NOMO-1 treated with dmso at 0.1 percent for 144 hours (cell line): ENCODE data around the gene SYTL4.
"Not testable (repeated sequence)": the region's sequence is repeated elsewhere in the genome, so short reads cannot be mapped to it uniquely, and the experiment has no call there.

Experiments
- DNase-seq: peaks from one replicate; lab custom pipeline; 2025; ENCODE audit not compliant: unreplicated experiment; lab: John Stamatoyannopoulos, UW

Gene SYTL4

DNA sequence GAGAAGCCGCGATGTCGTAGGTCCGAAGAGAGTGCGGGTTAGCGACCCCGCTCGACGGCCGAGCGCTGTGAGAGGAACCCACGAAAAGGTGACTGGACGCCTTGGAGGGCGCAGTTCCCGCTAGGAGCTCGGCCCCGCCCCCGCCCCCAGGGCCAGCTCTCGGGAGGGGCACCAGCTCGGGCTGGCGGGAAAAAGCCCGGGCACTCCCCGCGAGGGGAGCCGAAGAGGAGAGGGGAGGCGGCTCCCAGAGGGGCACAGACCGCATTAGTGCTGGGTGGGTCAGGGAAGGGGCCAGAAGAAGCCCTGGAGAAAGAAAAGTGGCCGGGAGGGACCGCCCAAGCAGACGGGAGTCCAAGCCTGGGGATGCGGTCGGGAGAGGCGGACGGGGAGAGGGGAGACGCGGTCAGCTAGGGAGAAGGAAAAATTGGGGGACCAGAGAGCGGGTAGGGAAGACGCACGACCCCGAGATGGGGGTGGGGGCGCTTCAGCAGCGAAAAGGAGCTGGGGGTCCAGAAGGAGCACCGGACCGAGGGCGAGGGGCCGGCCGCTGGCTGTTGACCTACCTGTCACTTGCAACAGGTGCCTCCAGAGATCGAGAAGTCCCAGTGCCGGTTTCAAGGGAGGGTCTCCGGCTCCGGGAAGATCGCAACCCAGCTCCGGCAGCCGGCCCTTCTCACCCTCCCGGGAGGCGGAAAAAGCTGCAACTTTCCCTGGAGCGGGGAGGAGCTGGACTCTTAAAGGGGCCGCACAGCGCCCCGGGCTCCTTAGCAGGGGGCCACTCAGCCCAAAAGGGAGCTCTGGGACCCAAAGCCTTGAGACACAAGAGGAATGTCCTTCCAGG, at the start of gene SYTL4:
SYTL4 (minus strand) TSS at position 681 of the 841 bp plus-strand sequence. CDS start 30,084 bp downstream, outside the sequence.
- DNase-seq, result no peak

DNA sequence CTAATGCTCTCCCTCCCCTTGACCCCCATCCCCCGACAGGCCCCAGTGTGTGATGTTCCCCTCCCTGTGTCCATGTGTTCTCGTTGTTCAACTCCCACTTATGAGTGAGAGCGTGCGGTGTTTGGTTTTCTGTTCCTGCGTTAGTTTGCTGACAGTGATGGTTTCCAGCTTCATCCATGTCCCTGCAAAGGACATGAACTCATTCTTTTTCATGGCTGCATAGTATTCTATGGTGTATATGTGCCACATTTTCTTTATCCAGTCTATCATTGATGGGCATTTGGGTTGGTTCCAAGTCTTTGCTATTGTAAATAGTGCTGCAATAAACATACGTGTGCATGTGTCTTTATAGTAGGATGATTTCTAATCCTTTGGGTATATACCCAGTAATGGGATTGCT, 37.5 kb upstream of the SYTL4 start:
- not testable (repeated sequence) for DNase-seq

DNA sequence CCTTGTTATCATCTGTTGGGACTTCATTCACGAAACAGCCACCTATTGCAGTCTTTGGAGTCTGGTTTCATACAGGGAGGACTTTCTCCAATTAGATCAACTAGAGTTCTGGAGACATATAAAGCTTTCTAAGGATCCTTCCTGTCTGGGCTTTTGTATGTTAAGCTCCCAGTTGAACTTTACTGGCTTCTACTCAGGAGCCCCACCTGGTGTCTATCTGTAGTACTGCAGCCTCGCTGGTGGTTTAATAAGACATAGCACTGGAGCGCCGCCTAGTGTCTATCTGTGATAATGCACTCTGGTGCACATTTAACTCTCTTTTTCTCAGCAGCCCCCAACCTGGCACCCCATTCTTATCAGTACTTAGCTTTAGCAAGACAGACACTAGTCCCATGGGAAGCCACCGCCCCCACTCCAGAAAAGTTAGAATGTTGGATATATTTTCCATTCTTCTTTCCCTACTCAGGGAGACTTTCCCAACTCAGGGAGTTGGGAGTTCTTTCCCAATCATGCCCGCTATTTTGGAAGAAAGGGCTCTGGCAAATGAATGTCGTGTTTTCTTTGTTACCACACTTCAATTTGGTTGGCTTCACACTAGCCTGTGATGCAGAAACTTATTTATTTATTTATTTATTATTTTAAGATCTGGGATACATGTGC, 36.9 kb upstream of the SYTL4 start:
- peak; percentile 48 for DNase-seq

DNA sequence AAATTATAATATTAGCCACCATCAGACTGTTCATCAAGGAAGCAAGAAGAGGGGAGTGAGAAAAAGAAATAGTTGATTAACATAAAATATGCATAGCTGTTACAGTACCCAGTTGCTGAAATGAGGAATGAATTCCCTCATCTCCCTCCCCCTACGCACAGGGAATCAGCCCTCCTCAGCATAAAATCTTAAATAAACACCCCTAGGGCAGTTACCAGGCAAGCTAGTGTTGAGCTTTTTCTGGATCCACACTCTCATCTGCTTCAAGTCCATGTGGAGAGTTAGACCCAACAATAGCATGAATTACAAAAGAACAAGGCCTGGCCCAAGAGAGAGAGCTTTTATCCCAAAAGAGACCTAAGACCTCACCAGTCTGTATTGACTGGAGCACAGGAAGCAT, 19.0 kb upstream of the SYTL4 start:
- DNase-seq, result no peak

DNA sequence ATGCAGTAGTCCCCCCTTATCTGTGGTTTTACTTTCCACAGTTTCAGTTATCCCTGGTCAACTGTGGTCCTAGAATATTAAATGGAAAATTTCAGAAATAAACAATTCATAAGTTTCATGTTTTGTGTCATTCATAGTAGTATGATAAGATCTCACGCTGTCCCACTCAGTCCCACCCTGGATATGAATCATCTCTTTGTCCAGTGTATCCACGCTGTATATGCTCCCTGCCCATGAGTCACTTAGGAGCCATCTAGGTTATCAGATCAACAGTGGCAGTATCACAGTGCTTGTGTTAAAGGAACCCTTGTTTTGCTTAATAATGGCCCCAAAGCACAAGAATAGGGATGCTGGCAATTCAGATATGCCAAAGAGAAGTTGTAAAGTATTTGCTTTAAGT, 16.2 kb upstream of the SYTL4 start:
- DNase-seq, result no peak

DNA sequence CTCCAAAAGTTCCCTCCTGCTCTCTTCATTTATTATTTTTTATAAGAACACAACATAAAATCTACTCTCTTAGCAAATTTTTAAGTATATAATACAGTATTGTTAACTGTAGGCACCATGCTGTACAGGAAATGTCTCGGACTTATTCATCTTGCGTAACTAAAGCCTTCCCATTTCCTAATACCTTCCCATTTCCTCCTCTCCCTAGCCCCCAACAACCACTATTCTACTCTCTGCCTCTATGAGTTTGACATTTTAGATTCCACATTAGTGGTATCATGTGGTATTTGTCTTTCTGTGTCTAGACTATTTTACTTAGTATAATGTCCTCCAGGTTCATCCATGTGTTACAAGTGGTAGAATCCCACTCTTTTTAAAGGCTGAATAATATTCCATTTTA, 15.8 kb upstream of the SYTL4 start:
- no peak for DNase-seq

DNA sequence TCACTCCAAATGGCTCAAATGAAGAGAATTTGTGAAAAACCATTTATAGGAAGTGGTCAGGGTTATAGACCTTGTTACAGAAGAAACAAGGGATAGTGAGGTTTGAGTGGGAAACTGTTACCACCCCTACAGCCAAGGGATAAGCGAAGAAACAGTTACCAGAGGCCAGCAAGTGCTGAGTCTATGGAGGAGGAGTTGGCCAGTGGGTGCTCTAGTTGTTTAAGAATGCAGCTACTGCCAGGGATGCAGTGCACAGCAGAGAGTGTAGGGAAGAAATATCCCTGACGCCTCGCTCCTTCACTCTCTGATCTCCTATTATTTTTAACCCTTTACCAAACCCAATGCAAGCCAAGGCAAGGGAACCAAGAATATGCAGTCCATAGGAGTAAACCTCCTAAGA, 15.2 kb upstream of the SYTL4 start:
- no peak for DNase-seq

DNA sequence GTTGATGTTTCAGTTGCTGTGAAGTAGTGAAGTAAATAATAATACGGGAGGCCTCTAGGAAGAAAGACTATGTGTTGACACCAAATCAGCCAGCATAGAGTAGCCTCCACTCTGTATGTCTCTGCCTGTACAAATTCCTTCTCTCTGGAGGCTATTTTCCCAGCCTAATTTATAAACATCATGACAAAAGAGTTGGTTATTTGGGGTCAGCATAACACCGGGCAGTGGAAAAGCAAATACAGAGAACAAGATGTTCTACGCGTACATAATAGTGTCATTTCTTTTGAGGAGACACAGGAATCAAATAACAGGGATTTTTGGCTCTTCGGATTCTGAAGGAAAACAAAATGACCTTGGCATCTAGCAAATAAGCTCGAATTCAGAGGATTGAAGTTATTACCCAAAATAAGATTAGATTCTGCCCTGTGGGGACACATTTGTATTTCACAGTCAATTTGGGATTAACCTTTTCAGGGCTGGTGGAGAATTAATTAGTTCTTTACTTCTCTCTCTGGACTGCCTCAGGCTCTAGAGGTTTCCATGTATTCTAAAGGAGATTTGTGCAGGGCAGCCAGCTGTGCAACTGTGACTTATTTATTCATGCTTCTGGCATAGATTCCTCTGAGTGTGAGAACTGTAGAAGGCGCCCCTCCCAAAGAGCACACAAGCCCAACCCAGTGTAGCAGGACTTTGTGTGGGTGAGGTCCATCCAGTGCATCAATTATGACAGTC, 14.1 kb upstream of the SYTL4 start:
- DNase-seq, result no peak

DNA sequence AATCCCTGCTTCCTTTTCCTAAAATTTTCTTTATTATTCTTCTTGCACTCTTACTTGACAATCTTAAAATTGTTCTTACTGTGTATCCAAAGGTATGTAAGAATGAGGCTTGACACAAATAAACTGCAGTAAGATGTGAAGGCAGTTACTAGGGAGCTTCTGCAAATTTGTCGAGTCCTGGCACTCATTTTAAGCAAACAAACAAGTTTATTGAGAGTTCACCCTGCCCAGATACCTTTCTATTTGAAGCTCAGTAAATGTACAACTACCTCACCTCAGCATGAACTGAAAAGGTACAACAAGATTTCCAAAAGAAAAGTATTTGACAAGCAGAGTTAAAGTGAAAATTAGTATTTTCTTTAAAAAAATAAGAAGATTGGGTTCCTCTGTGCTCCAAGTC, 13.3 kb upstream of the SYTL4 start:
- DNase-seq, result no peak

DNA sequence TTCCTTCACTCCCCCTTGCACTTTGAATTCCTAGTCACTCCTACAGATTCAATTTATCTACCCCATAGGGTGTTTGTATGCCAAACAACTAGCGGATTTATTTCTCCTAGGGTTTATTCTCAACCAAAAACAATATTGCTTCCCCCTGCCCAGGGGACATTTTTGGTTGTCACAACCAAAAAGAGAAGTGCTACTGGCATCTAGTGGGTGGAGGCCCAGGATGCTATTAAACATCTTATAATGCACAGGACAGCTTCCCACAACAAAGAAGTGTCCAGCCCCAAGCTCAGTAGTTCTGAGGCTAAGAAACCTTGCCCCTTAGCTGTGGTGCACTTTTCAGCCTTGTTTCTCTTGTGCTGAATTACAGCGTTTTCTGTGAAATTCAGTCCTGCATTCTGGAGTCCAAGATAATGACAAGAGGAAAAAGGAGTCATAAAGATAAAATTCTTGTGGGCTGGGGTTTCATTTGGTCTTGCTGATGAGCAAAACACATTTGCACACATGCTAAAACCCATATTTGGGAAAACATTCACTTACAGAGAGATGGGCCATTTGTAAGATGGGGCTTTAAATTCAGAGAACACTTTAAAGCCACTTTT, 11.2 kb upstream of the SYTL4 start:
- no peak for DNase-seq

DNA sequence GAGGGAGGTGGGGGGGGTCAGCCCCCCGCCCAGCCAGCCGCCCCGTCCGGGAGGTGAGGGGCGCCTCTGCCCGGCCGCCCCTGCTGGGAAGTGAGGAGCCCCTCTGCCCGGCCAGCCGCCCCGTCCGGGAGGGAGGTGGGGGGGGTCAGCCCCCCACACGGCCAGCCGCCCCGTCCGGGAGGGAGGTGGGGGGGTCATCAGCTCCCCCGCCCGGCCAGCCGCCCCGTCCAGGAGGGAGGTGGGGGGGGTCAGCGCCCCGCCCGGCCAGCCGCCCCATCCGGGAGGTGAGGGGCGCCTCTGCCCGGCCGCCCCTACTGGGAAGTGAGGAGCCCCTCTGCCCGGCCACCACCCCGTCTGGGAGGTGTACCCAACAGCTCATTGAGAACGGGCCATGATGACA, 7.9 kb downstream of the SYTL4 start:
- DNase-seq, result not testable (repeated sequence)

DNA sequence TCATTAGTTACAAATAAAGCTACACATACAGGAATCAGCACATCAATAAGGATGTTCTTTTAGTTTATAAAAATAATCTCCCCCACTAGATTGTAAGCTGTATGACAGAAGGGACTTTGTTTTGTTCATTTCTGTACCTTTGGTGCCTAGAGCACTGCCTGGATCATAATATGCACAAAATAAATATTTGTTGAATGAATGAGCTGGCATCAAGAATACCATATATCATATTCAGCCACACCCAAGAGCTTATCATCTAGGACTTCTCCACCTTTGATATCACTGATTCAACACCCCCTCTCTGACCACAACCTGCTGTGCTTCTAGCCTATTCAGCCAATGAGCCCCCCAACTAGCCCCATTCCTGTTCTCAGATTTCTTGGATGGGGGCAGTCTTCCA, 10.6 kb downstream of the SYTL4 start:
- DNase-seq, result no peak

DNA sequence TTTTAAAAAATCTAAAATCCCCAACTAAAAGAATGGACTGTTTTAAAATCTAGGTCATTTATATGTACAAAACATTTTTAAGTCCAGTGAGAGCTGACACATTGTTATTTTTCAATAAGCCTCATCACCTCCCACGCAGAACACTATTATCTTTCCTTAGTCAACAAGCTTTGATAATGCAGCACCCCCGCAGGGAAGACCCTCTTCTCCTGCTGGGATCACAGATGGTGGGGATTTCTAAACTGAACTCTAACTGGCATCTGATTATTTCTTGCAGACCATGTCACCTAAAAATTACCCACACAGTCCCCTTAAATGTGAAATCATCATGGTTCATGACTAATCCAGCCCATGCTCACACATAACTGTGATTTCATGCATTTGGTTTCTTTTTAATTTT, 11.6 kb downstream of the SYTL4 start:
- DNase-seq, result no peak

DNA sequence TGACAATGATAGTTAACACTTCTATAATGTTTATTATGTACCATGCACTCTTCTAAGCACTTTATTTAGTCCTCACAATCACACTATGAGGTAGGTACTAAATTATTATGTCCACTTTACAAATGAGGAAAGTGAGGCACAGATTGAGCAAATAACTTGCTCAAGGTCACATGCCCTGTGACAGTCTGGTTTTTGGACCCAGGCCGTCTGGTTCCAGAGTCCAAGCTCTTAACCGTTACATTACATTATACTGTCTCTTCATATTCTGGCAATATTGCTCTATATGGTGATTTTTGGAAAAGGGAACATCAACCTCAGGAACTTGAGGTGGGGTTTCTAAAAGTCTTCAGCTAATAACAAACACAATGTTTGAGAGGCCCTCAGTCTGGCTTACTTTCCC, 12.8 kb downstream of the SYTL4 start:
- DNase-seq, result no peak

DNA sequence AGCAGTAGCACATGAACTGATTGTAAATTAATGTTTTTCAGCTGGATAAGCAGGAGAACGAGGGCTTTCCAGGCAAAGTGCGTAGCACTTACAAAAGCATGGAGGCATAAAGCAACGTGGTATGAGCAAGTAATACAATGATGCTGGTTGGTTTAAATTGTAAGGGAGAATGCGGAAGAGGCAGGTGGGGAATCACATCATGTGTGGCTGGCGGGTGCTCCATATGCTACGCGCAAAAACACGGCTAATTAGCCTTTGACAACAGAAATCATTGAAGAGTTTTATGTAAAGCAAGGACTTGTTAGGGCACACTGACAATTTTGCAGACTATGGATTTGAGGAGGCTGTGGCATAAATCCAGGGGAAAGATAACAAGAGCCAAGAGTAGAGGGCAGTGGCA, 14.6 kb downstream of the SYTL4 start:
- no peak for DNase-seq

DNA sequence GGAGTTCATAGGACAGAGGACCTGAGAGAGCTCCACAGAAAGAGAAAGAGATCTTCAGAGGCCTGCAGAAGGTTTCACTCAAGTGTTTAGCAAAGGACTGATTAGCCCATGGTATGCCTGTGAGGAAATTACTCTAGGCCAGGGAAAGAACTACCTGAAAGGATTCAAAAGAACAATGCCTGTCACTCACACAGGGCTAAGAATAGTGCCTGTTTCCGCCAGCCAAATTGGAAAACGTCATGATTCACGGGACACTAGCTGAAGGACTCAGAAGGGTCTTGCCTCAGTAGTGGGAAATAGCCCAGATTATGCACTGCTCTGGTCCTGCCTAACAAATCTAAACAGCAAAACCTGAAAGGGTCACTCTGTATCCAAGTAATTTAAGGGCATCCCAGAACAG, 21.1 kb downstream of the SYTL4 start:
- DNase-seq, result no peak

DNA sequence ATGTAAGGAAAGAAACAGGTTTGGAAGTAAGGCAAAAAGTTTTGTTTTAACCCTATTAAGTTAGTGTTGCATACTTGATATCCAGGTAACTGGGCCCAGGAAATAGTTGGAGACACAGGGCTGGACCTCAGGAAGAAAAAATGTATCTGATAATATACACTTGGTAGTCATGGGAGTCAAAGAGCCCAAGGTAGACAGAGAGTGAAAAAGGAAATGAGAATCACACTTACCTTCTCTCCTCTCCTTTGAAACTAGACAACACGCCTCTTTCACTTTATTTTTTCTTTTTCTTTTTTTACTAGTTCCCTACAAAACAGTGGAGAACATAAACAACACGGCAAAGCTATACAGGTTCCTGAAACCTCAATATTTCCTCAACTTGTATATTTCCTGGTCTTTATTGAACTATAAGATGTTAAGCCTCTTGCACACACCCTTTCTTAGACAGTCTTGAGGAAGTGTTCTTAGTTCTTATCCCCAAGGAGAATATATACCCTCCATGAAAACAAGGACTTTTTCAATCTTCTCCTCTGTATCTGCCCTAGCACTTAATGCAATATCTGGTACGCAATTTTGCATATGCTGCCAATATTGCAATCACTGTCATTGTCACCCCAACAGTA, 27.2 kb downstream of the SYTL4 start:
- DNase-seq, result no peak

DNA sequence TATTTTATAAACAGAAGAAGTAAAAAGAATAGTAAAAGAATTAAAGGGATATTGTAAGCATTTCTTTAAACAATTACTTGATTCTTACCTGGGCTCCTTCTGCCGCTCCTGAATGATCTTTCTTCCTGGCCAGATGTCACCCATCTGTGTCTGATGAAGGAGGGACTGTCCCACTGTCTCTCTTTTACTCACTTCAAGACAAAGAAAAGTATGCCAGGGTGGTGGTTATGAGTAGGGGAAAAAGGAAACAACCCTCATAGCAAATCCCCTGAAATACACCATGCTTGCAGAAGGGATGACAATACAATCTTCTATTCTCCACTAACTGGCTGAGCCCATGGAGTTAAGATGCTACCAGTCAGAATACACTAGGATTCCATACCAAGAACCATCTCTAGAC, 31.1 kb downstream of the SYTL4 start:
- no peak for DNase-seq

DNA sequence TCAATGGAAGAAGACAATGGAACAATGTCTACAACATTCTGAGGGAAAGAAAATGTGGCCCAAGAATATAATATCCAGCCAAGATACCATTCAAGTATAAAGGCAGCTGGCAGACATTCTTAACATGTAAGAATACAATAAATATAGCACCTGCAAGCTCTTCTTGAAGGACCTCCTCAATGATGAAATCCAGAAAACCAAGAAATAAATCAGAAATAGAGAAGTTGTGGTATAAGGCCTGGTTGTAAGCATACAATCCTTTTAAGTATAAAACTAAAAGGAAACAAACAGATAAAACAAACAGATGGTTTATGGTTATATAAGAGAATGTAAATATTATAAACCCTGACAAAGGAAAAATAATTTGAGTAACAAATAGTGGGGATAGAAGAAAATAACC, 33.4 kb downstream of the SYTL4 start:
- peak; percentile 40 for DNase-seq

DNA sequence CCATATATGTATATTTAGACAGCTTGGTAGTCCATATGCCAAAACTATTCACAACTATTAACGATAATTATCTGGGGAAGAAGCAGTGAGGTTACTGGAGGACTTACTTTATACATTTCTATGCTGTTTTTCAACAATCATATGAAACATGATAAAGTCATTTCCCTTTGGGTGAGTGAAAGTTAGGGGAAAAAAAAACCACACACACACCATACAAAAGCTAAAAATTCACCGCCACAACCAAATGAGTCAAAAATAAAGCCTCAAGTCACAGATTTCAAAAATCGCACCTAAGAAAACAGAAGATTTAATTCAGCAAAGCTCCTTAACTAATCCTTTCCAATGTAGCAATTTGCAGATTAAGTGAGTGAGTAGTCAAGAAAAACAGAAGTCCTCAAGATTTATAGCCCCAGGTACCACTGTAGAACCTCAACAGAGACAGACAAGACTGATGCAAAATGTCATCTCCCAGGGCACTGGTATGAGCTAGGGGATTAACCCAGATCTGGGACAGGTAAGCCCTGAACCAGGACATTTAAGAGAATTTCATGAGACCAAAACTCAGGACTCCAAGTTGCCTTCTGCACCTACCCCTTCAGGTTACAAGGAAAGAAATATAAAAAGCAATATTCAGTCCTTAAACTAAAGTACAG, 35.1 kb downstream of the SYTL4 start:
- DNase-seq, result no peak

DNA sequence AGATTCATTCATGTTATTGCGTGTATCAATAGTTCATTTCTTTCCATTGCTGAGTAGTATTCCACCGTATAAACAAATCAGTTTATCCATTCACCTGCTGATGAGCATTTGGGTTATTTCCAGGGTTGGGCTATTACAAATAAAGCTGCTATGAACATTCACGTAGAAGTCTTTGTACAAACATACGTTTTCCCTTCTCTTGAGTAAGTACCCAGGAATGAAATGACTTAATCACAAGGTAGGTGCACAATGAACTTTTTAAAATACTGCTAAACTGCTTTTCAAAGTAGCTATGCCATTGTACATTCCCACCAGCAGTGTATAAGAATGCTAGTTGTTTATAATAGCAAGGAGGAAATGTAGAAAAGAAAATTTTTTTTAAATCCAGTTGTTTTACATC, 35.9 kb downstream of the SYTL4 start:
- DNase-seq, result no peak
